Endothelial cell of umbilical vein (primary cell): ENCODE results near the gene USH1C. TPM values are rescaled to one million over a fixed set of nuclear protein-coding genes. Genes with fewer than 3 reads are reported as not detected.

Source experiments
- BruUV-seq: library from RNA; stranded (reverse); fragments of 400-500 nt; replicated peaks from 2 replicates; lab custom pipeline; 2021; lab: Mats Ljungman, UMichigan
- CTCF ChIA-PET: fragments of 300-600, 350-600 bp; sonication (Branson Sonifier 250); formaldehyde crosslinking; loops from one replicate; lab custom pipeline; 2021; ENCODE audit warnings: antibody characterized with exemption, inconsistent platforms; lab: Charles Lee
- POLR2A ChIA-PET: fragments of 300-600, 350-600 bp; sonication (Branson Sonifier 250); formaldehyde crosslinking; loops from one replicate; lab custom pipeline; 2021; ENCODE audit warnings: antibody characterized with exemption, inconsistent platforms; lab: Charles Lee
- DNase-seq: peaks from one replicate; pipeline ENCODE4 v3.0.0-alpha.2; 2011; ENCODE audit warnings: low read depth, low spot score
- FAIRE-seq: peaks from 2 replicates; lab custom pipeline; 2011; peaks lifted over from hg19 to GRCh38; lab: Jason Lieb, UNC
- H2AFZ ChIP-seq: 2 replicates; pipeline ENCODE4 v1.6.0; 2012; ENCODE audit warnings: low read depth, low read length, control low read depth, inconsistent platforms
- H3K27ac ChIP-seq: 2 replicates; pipeline ENCODE4 v1.5.1; 2011; ENCODE audit warnings: low read depth, mild to moderate bottlenecking, control low read depth, low read length, moderate library complexity; ENCODE audit not compliant: insufficient read depth
- H3K27me3 ChIP-seq, 2 experiments: 2 replicates each; pipeline versions ENCODE4 v1.6.0 to v1.6.1; 2011; ENCODE audit warnings: low read length in 2 of 2, mixed read lengths in 1 of 2; ENCODE audit not compliant: control insufficient read depth in 2 of 2, insufficient read depth in 2 of 2
- H3K36me3 ChIP-seq, 2 experiments: 2 replicates in 1 of 2; 3 replicates in 1 of 2; pipeline ENCODE4 v1.5.1; 2011; ENCODE audit warnings: low read length in 2 of 2, mild to moderate bottlenecking in 1 of 2, moderate library complexity in 1 of 2; ENCODE audit not compliant: control insufficient read depth in 2 of 2, insufficient read depth in 2 of 2; ENCODE audit errors: extremely low read depth in 1 of 2
- H3K4me1 ChIP-seq: 3 replicates; pipeline ENCODE4 v1.5.1; 2011; ENCODE audit warnings: mild to moderate bottlenecking, low read length; ENCODE audit not compliant: control insufficient read depth, insufficient read depth; ENCODE audit errors: extremely low read depth
- H3K4me2 ChIP-seq: 2 replicates; pipeline ENCODE4 v1.6.1; 2011; ENCODE audit warnings: low read length, control low read depth, mixed read lengths; ENCODE audit not compliant: insufficient read depth
- H3K4me3 ChIP-seq, 3 experiments: fragments of 200-600 bp in 1 of 3; sonication (generic), shearing (Covaris generic) in 1 of 3; replicated peaks in 1 of 3; 2 replicates each; pipeline ENCODE4 v1.5.1; 2011 to 2016; ENCODE audit warnings: control low read depth in 3 of 3, low read length in 3 of 3, mild to moderate bottlenecking in 2 of 3, inconsistent platforms in 1 of 3, low read depth in 1 of 3, moderate library complexity in 1 of 3; ENCODE audit not compliant: insufficient read depth in 1 of 3
- H3K79me2 ChIP-seq: 2 replicates; pipeline ENCODE4 v1.6.0; 2012; ENCODE audit warnings: low read length, inconsistent platforms; ENCODE audit not compliant: control insufficient read depth, insufficient read depth
- H3K9ac ChIP-seq: replicated peaks from 2 replicates; pipeline ENCODE3; 2011; ENCODE audit warnings: low read length, control low read depth; ENCODE audit not compliant: insufficient read depth; ENCODE audit errors: extremely low read depth
- H3K9me1 ChIP-seq: replicated peaks from 3 replicates; pipeline ENCODE4 v1.6.0; 2011; ENCODE audit warnings: mild to moderate bottlenecking, low read length; ENCODE audit not compliant: control insufficient read depth, insufficient read depth; ENCODE audit errors: extremely low read depth
- H3K9me3 ChIP-seq: replicated peaks from 2 replicates; pipeline ENCODE4 v1.5.1; 2012; ENCODE audit warnings: low read length, inconsistent platforms; ENCODE audit not compliant: control insufficient read depth, insufficient read depth
- H4K20me1 ChIP-seq: replicated peaks from 2 replicates; pipeline ENCODE3; 2011; ENCODE audit warnings: mild to moderate bottlenecking, low read length; ENCODE audit not compliant: control insufficient read depth, insufficient read depth; ENCODE audit errors: extremely low read depth
- EZH2 ChIP-seq: IDR thresholded peaks from 2 replicates; pipeline ENCODE4 v1.6.1; 2012; ENCODE audit warnings: borderline replicate concordance, low read depth, mild to moderate bottlenecking, moderate library complexity, low read length, inconsistent platforms; ENCODE audit not compliant: severe bottlenecking
- FOS ChIP-seq: IDR thresholded peaks from 2 replicates; pipeline ENCODE4 v1.6.1; 2011; ENCODE audit warnings: mild to moderate bottlenecking, low read length, moderate library complexity, borderline replicate concordance; ENCODE audit not compliant: insufficient read depth
- GATA2 ChIP-seq: IDR thresholded peaks from 2 replicates; pipeline ENCODE4 v1.7.0; 2011; ENCODE audit warnings: low read depth, mild to moderate bottlenecking, moderate library complexity, mixed read lengths, low read length; ENCODE audit not compliant: insufficient read length, insufficient read depth
- JUN ChIP-seq: IDR thresholded peaks from 2 replicates; pipeline ENCODE4 v1.6.1; 2011; ENCODE audit warnings: borderline replicate concordance, low read depth; ENCODE audit not compliant: insufficient read length, insufficient read depth
- MYC ChIP-seq: IDR thresholded peaks from one replicate; pipeline ENCODE4 v1.6.1; 2011; ENCODE audit warnings: mild to moderate bottlenecking, low read depth, low read length
- POLR2A ChIP-seq: IDR thresholded peaks from 2 replicates; pipeline ENCODE4 v1.6.1; 2012; ENCODE audit warnings: low read depth, mild to moderate bottlenecking, control low read depth, low read length
- POLR2AphosphoS5 ChIP-seq: IDR thresholded peaks from 2 replicates; pipeline ENCODE4 v1.6.1; 2012; ENCODE audit warnings: low read depth, mild to moderate bottlenecking, control low read depth, low read length, moderate library complexity; ENCODE audit not compliant: insufficient read depth
- dilution Hi-C: fragments of 300-500 bp; cut with MboI; formaldehyde crosslinking; loops from one replicate; pipeline ENCODE4 v1.15.0; 2019; ENCODE audit warnings: low sequenced_read_pairs; ENCODE audit not compliant: extremely low pct_ligation_motif_present
- intact Hi-C: fragments of 100-400 bp; cut with micrococcal nuclease; formaldehyde crosslinking; loops from one replicate; pipeline ENCODE4 v1.10.0; 2022
- polyA plus RNA-seq, 4 experiments: library from polyadenylated mRNA; depleted of rRNA in 3 of 4; stranded (reverse) in 3 of 4; unstranded in 1 of 4; fragments of >200 nt; gene quantifications; 2 replicates each; pipeline versions ENCODE4 v1.2.1 to v1.2.3, GENCODE V29; 2011 to 2012; ENCODE audit warnings: missing spikeins in 1 of 4
- total RNA-seq: library from RNA; stranded (reverse); gene quantifications from 2 replicates; pipeline ENCODE4 v1.2.3, GENCODE V29; 2021
- TF ChIP-seq, protein P1 (sequence below): IDR thresholded peaks from 2 replicates; pipeline ENCODE4 v1.6.1; 2011; ENCODE audit not compliant: insufficient read depth, insufficient read length

Gene USH1C
- total and polyA plus RNA-seq, 2 donors (not counting 3 experiments of a cell fraction or from before 2014, with no cell fraction given), result not detected

DNA sequence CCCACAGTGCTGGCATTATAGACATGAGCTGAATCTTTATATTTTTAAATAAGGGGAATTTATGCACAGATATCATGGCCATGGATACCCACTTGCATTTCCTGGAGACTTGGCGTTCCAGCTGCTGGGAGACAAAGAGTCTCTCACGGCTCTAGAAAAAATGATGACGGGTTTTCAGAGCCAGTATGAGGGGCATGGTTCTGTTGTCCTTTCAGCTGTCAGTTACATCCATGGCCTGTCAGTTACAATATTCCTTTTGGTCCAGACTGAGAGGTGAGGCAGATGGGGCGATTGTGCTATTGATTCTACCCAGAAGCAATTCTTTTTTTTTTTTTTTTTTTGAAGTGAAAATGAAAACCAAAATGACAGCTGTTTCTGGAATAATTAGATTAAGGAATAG lies 29.7 kb downstream of the USH1C start:
- H3K79me2 ChIP-seq, result no peaks in the 10 kb centered on the region
- no peaks in the 10 kb centered on the region for H3K9me3 ChIP-seq
- no peak overlapping the region for H3K4me3 ChIP-seq
- no peaks in the 10 kb centered on the region for H4K20me1 ChIP-seq
- intact Hi-C loops, result no loop called here
- ChIA-PET CTCF (interaction anchor here (4.3 kb wide), 1 partner anchor 13 kb away, joined by 26 read pairs; no protein-coding TSS in a partner anchor), POLR2A (no interaction called here)
- no peaks in the 10 kb centered on the region for H3K27me3 ChIP-seq
- dilution Hi-C loops, result no loop called here
- no TSS peak for BruUV-seq
- no peaks in the 10 kb centered on the region for H3K36me3 ChIP-seq
- FAIRE-seq (no peak), DNase-seq (no peak)
- no peak overlapping the region for H3K9ac ChIP-seq
- H2AFZ ChIP-seq, result no peak overlapping the region
- no peaks in the 10 kb centered on the region for H3K9me1 ChIP-seq
- H3K4me2 ChIP-seq, result no peak overlapping the region
- no peak for TF ChIP-seq GATA2
- no peak for TF ChIP-seq JUN
- TF ChIP-seq, protein P1, sequence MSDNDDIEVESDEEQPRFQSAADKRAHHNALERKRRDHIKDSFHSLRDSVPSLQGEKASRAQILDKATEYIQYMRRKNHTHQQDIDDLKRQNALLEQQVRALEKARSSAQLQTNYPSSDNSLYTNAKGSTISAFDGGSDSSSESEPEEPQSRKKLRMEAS, result no peak
- TF ChIP-seq FOS, result no peak
- no peak for TF ChIP-seq POLR2AphosphoS5
- TF ChIP-seq EZH2, result no peak
- TF ChIP-seq MYC, result no peak
- TF ChIP-seq POLR2A, result no peak
- H3K4me1 ChIP-seq, result no peaks in the 10 kb centered on the region
- H3K27ac ChIP-seq, result no peak overlapping the region

DNA sequence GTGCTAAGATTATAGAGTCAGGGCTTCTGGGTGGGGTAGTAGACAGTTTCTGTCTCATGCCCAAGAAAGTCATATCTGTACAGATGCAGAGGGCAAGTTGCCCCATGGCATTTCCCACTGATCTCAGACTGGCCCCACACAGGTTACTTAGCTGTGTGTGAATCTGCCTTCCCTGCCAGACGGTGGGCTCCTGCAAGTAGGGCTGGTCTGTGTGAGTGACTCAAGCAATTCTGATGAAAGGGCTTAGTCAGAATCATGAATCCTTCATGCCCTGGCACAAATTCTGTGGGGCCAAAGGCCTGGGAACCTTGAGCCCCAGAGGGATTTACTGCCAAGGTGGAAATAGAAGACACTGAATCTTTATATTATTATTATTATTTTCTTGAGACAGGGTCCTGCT lies 30.4 kb downstream of the USH1C start:
- Histone ChIP-seq H3K9me1 (no peaks in the 10 kb centered on the region), H2AFZ (no peak overlapping the region), H3K4me2 (no peak overlapping the region), H3K9me3 (no peaks in the 10 kb centered on the region), H3K36me3 (no peaks in the 10 kb centered on the region), H4K20me1 (no peaks in the 10 kb centered on the region), H3K27ac (no peak overlapping the region), H3K4me3 (no peak overlapping the region), H3K79me2 (no peaks in the 10 kb centered on the region), H3K4me1 (no peaks in the 10 kb centered on the region), H3K9ac (no peak overlapping the region), H3K27me3 (no peaks in the 10 kb centered on the region)
- intact Hi-C loops (no loop called here), dilution Hi-C loops (no loop called here)
- CTCF ChIA-PET, result interaction anchor here (0.7 to 3.3 kb wide), 3 partner anchors 14 to 159 kb away, joined by 4 to 17 read pairs (median 4); no protein-coding TSS in a partner anchor
- POLR2A ChIA-PET, result no interaction called here
- FAIRE-seq, result no peak
- TF ChIP-seq POLR2A (no peak), JUN (no peak), FOS (no peak), POLR2AphosphoS5 (no peak)
- no peak for DNase-seq
- no TSS peak for BruUV-seq
